ENCODE results near the gene NUTF2.

DNA sequence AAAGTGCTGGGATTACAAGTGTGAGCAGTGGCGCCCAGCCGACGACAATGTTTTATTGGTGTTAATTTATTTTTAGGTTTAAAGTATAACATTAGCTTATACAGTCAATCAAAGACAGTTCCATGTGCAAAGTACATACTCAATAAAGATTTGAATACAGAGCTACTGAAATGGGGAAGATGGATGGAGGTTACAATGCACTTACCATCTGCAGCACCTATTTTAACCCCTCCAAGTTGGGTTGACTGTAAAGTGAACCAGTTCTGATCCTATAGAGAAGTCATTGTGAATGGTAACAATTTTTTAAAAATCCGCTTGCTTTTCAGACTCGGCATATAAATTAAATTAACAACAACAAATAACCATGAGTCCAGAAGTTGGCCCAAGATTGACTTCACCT lies 45.6 kb downstream of the NUTF2 start:
- TF ChIP-seq, protein P1, sequence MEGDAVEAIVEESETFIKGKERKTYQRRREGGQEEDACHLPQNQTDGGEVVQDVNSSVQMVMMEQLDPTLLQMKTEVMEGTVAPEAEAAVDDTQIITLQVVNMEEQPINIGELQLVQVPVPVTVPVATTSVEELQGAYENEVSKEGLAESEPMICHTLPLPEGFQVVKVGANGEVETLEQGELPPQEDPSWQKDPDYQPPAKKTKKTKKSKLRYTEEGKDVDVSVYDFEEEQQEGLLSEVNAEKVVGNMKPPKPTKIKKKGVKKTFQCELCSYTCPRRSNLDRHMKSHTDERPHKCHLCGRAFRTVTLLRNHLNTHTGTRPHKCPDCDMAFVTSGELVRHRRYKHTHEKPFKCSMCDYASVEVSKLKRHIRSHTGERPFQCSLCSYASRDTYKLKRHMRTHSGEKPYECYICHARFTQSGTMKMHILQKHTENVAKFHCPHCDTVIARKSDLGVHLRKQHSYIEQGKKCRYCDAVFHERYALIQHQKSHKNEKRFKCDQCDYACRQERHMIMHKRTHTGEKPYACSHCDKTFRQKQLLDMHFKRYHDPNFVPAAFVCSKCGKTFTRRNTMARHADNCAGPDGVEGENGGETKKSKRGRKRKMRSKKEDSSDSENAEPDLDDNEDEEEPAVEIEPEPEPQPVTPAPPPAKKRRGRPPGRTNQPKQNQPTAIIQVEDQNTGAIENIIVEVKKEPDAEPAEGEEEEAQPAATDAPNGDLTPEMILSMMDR (conservative IDR thresholded peaks at IDR 0.05 in 1 of 2, IDR thresholded peaks at IDR 0.05 in 1 of 2; ENCODE audit: low read depth in 1 of 2, low read length in 2 of 2): no peak
- no peak for TF ChIP-seq EZH2 (IDR thresholded peaks at IDR 0.05; ENCODE audit: low read length, missing control alignments)

All from fibroblast of lung (primary cell).